SH-SY5Y (cell line): ENCODE measurements around the gene CGN.

Experiments used
- GATA2 ChIP-seq: IDR thresholded peaks from 2 replicates; pipeline ENCODE4 v1.6.1; 2011; ENCODE audit warnings: mild to moderate bottlenecking, low read depth, low read length
- GATA3 ChIP-seq: IDR thresholded peaks from 2 replicates; pipeline ENCODE4 v1.6.1; 2011; ENCODE audit warnings: low read depth, mild to moderate bottlenecking, low read length, moderate library complexity

- TF ChIP-seq GATA3 (no peak), GATA2 (no peak)
Measured at GRCh38 chr1:151518431-151518830, 7.2 kb downstream of the CGN start.
